Measurements from ENCODE around the gene MLIP. TPM values are rescaled to one million over a fixed set of nuclear protein-coding genes. Genes with fewer than 3 reads are reported as not detected.
"Not testable (repeated sequence)": the region's sequence is repeated elsewhere in the genome, so short reads cannot be mapped to it uniquely, and the experiment has no call there.

The MLIP gene
- total RNA-seq, 1 donor from 2014 or later, result not detected

DNA sequence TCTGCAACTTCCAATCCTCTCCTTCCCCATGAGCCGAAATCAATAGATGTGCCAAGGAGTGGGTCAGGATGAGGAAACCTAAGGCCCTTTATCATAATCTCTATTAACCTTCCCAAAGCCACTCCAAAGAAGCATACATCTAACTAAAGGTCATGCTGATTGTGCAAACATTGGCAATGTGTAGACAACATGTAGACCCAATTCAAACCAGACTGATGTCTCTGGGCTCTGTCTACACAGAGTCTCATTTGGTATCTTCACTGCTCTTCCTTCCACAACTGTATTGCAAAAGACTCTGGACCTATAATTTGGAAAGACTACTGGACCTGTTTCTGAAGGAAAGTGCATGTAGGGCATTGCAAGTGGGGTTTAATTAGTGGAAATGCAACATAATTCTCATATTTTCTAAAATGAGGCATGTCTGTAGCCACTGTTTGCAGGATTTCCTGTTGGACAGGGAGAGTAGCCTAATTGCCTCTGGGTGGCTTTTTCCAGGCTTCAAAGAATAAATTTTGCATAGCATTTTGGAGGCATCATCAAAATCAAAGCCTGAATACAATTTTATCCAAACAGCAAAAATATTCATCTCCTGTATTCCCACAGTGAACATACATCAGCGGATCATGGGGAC is 35.0 kb upstream of the MLIP start:
- no peak for DNase-seq (ENCODE audit: extremely low spot score in 2 of 2)
- intact Hi-C loops (cut with DNase I), result no loop called here
- TF ChIP-seq, protein P1, sequence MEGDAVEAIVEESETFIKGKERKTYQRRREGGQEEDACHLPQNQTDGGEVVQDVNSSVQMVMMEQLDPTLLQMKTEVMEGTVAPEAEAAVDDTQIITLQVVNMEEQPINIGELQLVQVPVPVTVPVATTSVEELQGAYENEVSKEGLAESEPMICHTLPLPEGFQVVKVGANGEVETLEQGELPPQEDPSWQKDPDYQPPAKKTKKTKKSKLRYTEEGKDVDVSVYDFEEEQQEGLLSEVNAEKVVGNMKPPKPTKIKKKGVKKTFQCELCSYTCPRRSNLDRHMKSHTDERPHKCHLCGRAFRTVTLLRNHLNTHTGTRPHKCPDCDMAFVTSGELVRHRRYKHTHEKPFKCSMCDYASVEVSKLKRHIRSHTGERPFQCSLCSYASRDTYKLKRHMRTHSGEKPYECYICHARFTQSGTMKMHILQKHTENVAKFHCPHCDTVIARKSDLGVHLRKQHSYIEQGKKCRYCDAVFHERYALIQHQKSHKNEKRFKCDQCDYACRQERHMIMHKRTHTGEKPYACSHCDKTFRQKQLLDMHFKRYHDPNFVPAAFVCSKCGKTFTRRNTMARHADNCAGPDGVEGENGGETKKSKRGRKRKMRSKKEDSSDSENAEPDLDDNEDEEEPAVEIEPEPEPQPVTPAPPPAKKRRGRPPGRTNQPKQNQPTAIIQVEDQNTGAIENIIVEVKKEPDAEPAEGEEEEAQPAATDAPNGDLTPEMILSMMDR (IDR thresholded peaks at IDR 0.05), result no peak
- TF ChIP-seq POLR2AphosphoS5 (IDR thresholded peaks at IDR 0.05; ENCODE audit: insufficient read depth in 1 of 2, low read depth in 1 of 2), result no peak
- TF ChIP-seq POLR2A (IDR thresholded peaks at IDR 0.05), result no peak
- Histone ChIP-seq H3K36me3 (no peaks in the 10 kb centered on the region), H3K9me3 (no peaks in the 10 kb centered on the region), H3K4me3 (no peak overlapping the region), H3K27ac (no peak overlapping the region), H3K27me3 (no peaks in the 10 kb centered on the region), H3K4me1 (no peaks in the 10 kb centered on the region)

DNA sequence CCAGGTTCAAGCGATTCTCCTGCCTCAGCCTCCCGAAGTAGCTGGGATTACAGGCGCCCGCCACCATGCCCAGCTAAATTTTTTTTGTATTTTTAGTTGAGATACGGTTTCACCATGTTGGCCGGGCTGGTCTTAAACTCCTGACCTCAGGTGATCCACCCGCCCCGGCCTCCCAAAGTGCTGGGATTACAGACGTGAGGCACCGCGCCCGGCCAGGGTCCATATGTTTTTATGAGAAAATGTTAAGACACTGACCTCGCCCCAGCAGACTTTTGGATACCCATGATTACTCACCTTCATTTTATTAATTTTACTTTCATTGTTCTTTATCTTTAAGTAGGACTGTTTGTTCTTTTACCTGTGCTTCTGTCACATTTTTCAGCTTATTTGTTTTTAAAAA is 29.7 kb upstream of the MLIP start:
- H3K27ac ChIP-seq; intact Hi-C loops (cut with DNase I); H3K4me3 ChIP-seq; H3K36me3 ChIP-seq; H3K9me3 ChIP-seq; DNase-seq (ENCODE audit: extremely low spot score in 2 of 2); H3K4me1 ChIP-seq; H3K27me3 ChIP-seq: not testable (repeated sequence)

DNA sequence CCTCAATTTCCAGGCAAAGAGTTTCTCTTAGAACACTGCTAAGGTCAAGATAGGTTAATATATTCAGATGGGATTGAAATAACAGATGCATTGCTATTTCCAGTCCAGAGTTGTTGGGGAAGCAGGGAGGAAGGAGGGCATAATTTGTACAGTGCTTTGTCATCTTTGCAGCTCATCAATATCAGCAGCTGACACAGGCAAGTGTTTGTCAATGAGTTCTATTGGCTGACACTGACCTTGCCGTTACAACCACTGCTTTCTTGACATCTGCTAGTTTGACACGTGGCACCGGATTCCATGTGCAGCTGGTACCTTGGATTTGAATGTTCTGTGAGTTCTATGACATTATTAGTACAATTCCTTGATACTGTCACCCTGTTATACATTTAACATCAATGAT is 28.0 kb upstream of the MLIP start:
- Histone ChIP-seq H3K4me1 (no peaks in the 10 kb centered on the region), H3K27ac (no peak overlapping the region), H3K27me3 (no peaks in the 10 kb centered on the region), H3K9me3 (no peaks in the 10 kb centered on the region), H3K4me3 (no peak overlapping the region), H3K36me3 (no peaks in the 10 kb centered on the region)
- DNase-seq (ENCODE audit: extremely low spot score in 2 of 2), result no peak
- TF ChIP-seq, protein P1 (IDR thresholded peaks at IDR 0.05), result no peak
- TF ChIP-seq POLR2A (IDR thresholded peaks at IDR 0.05) (no peak), POLR2AphosphoS5 (IDR thresholded peaks at IDR 0.05; ENCODE audit: insufficient read depth in 1 of 2, low read depth in 1 of 2) (no peak)
- intact Hi-C loops (cut with DNase I), result no loop called here

DNA sequence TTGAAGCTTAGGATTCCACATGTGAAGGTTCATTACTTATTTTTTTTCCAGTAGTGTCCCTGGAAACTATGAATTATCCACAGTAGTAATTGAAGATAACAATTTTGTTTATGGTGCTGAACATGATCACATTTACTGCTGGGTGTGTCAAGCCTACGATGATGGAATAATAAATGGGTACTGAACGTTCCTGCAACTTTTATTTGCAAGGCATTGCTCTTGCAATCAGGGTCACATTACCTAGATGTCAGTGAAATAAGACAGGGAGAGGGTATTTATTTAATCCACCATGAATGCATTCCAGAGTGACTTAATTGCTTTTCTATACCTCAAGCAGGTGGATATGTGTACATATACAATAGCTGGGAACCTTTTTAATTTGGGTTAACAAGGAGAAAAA is 27.0 kb upstream of the MLIP start:
- H3K4me1 ChIP-seq, result no peaks in the 10 kb centered on the region
- H3K9me3 ChIP-seq, result no peaks in the 10 kb centered on the region
- TF ChIP-seq, protein P1 (IDR thresholded peaks at IDR 0.05), result no peak
- TF ChIP-seq POLR2A (IDR thresholded peaks at IDR 0.05), result no peak
- TF ChIP-seq POLR2AphosphoS5 (IDR thresholded peaks at IDR 0.05; ENCODE audit: insufficient read depth in 1 of 2, low read depth in 1 of 2), result no peak
- no peak overlapping the region for H3K27ac ChIP-seq
- H3K4me3 ChIP-seq, result no peak overlapping the region
- H3K36me3 ChIP-seq, result no peaks in the 10 kb centered on the region
- no peaks in the 10 kb centered on the region for H3K27me3 ChIP-seq
- intact Hi-C loops (cut with DNase I), result no loop called here
- no peak for DNase-seq (ENCODE audit: extremely low spot score in 2 of 2)

DNA sequence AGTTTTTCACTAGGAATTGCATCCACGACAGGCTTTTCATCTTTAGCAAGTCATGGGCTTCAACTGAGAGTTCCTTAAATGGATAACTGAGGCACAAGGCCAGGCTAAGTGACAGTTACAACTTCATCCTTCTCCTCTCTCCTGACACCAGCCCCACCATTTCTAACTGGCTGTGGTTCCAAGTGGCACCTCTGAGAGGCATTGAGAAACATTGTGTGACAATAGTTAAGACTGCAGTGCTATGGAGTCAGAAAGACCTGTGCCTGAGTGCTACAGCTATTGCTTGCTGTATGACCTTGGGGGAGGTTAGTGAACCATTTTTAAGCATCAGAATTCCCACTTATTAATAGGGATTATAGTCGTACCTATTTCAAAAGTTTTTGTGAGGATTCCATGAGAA is 26.2 kb upstream of the MLIP start:
- Histone ChIP-seq H3K27me3 (no peaks in the 10 kb centered on the region), H3K27ac (no peak overlapping the region), H3K9me3 (no peaks in the 10 kb centered on the region), H3K36me3 (no peaks in the 10 kb centered on the region), H3K4me1 (no peaks in the 10 kb centered on the region), H3K4me3 (no peak overlapping the region)
- TF ChIP-seq POLR2AphosphoS5 (IDR thresholded peaks at IDR 0.05; ENCODE audit: insufficient read depth in 1 of 2, low read depth in 1 of 2) (no peak), POLR2A (IDR thresholded peaks at IDR 0.05) (no peak)
- TF ChIP-seq, protein P1 (IDR thresholded peaks at IDR 0.05), result no peak
- intact Hi-C loops (cut with DNase I), result no loop called here
- no peak for DNase-seq (ENCODE audit: extremely low spot score in 2 of 2)

All from vagina (tissue), 2 donors.